GM18873 (cell line): ENCODE results near the gene EEF1A2.

Source experiments
- ATAC-seq: cut with Tn5 transposase; IDR thresholded peaks from one replicate; pipeline ENCODE4 v1.9.1; 2021; ENCODE audit warnings: mild to moderate bottlenecking, moderate library complexity, moderate number of reproducible peaks; ENCODE audit not compliant: unreplicated experiment, low FRiP score

EEF1A2 gene

DNA sequence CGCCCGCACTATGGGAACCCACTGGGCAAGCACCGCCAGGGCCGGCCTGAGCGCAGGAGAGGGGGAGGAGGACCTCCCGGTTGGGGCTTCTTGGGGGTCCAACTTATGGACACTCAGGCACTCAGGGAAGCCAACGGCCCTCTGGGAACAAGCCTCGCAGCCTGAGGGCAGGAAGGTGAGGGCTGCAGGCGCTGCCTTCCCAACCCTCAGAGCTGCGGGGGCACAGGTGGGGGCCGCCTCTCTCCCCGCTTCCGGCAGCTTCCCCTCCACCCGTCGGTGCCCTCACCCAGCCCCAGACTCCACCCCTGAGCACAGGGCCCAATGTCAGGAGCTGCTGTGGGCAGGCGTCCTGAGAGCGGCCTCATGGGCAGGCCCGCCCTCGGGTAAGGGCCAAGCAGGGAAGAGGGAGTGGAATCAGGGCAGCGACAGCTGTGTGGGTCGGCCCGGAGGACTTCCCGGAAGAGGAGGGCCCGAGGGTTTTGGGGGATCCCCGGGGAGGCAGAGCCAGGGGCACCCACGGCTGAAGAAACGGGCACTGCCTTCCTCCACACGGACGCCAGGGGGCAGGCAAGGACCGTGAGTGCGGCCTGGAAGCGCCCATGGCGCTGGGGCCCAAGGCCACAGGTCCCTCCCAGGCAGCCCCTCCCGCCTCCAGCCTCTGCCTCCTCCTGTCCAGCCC, 38.8 kb upstream of the EEF1A2 start:
- ATAC-seq: peak; percentile 85

DNA sequence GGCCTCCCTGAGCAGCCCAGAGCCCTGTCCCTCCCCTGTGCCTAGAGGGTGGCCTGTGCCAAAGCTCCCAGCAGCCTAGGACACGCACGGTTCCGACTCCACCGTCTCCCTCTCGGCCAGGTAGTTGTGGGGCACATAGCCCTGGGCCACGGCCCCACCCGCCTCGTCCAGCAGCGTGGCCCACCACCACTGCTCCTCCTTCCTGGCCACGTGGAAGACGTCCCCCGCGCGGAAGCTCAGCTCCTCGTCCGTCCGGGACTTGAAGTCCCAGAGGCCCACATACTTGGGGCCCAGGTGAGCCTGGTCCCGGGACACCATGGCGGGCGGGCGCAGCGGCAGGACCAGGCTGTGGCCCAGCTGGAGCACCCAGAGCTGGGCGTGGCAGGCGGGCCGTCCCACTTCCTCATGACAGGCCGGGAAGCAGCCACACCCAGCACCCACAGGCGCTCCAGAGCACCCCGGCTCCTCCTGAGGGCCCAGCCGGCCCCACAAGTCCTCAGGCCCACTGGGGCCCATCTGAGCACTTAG, 38.2 kb upstream of the EEF1A2 start, which contains the start of gene PTK6:
PTK6 (minus strand) TSS at position 380 of the 528 bp plus-strand sequence; CDS start at position 318, 62 bp downstream.
- peak; percentile 4 for ATAC-seq

DNA sequence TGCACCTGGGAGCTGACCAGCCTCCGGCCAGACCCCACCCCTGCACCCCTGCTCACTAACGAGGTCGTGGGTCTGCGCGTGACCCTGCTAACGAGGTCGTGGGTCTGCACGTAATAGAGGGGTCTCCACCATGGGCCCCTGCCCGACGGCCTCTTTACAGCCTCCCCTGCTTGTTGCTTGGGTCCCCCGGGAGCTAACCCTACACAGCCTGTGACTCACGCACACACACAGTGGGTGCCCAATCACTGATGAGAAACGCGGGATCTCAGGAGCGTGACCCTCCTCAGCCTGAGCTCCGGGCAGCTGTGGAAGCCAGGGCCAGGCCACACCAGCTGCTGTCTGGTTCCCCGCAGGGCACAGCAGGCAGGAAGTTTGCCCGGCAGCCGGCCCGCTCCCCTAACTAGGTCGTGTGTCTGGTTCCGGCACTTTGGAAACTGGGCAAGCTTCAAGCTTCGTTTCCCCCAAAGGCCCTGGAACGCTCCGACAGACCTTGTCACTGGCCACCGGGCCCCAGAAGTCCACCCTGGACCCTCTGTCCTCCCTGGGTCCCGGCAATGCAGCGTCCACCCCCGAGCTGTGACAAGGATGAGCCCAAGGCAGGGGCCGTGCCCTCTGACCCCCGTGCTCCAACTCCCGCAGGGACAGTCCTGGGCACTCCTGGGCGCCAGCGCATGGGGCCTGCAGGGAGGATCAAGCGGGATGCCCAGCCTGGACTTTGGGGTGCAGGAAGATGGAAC, 37.5 kb upstream of the EEF1A2 start:
- no peak for ATAC-seq

DNA sequence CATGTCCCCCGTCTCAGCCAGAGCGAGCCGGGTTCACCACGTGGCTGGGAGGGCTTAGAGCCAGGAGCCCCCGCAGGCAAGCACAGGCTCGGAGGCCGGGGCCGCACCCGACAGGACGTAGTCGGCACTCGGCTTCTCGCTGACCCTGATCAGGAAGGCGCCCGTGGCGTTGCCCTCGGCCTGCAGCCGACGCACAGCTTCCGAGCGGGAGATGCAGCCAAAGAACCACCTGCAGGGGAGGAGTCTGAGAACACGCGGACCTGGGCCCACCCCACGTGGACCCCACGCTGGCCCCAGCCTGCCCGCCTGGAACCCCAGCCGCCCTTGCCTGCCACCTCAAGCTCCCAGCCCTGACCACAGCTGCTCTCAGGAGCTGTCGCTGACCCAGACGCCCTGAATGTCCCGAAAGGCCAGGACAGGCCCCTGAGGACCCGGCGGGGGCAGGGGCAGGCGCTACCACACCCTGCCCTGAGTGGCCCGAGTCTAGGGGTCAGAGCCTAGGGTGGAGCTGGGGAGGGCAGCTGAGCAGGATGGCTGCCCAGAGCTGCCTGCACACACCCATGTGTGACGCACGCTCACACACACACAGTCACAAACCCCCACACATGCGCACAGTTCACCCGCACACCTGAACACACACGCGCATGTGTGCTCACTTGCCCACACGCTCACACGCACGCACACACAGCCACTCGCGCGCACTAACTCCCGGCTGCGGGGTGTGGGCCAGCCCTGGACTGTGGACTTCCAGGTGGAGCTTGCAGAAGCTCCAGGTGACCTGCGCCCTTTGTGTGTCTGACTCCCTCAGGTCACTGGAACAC, 36.2 kb upstream of the EEF1A2 start:
- ATAC-seq: no peak

DNA sequence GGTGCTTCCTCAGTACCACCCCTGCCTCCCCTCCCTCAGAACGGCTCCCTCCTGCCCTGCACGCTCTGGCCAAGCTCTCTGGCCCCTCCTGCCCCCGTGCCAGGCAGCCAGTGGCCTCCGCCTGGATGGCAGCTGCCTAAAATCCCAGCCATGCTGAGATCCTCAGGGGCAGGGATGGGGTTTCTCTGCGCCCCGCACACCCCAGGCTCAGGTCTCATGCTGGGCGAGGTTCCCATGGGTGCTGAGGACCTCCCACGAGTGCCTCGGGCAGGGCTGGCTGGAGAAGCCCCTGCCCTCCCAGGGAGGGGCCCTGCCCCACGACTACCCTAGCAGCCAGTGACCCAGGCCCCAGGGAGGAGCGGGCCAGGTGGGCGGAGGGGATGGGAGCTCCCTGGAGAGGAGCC, 35.5 kb upstream of the EEF1A2 start:
- ATAC-seq: no peak

DNA sequence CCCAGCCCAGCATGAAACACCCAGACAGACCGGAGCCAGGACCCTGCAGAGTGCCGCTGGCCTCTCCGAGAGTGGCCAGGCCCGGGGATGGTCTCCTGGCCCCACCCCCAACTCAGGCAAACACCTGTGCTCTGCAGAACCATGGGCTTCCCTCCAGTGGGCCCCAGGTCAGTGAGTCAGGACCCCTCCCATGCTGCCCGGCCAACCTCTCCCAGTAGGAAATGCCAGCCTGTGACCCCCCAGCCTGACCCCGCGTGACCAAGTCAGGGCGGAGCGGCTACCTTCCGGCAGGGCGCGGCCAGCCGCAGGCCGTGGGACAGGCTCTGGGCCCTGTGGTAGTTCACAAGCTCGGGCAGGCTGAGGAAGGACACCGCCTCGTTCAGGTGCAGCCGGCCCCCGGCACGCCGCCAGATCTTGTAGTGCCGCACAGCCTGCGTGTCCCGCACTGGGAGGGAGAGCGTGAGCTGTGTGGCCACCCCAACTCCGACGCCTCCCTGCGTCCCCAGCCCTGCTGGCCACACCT, 35.0 kb upstream of the EEF1A2 start:
- no peak for ATAC-seq

DNA sequence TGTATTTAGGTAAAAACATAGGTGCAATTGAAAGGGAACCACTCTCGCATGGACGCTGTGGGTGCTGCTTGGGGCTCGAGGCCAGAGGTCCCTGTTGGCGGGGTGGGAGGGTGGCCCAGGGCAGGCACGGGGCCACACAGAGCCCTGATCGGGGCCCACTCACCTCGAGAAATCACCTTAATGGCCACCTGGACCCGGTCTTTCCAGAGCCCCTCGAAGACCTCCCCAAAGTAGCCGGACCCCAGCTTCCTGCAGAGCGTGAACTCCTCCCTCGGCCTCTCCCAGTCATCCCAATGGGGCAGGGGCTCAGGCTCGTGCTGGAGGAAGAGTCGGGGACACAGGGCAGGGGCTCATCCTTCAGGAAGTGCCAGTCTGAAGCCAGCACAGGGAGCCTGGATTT, 34.5 kb upstream of the EEF1A2 start:
- ATAC-seq: no peak

DNA sequence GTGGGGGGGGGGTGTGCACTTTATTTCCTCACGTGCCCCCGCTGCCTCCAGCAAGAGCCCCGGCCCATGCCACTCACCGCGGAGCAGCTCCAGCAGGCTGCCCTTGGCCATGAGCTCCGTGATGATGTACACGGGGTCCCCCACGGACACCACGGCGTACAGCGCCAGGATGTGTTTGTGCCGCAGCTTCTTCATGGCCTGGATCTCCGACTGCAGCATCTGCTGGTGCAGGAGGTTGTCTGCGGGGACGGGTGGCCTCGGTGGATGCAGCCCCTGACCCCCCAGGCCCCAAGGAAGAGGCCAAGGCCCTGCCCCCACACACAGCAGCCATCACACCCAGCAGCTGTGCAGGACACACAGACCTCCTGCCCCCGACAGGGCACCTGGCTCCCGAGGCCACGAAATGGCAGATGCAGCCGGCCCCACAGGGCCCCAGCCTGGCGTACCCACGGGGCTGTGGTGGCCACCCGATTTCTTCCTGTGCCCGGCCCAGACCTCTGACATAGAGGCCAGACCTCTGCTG, 33.6 kb upstream of the EEF1A2 start:
- no peak for ATAC-seq

DNA sequence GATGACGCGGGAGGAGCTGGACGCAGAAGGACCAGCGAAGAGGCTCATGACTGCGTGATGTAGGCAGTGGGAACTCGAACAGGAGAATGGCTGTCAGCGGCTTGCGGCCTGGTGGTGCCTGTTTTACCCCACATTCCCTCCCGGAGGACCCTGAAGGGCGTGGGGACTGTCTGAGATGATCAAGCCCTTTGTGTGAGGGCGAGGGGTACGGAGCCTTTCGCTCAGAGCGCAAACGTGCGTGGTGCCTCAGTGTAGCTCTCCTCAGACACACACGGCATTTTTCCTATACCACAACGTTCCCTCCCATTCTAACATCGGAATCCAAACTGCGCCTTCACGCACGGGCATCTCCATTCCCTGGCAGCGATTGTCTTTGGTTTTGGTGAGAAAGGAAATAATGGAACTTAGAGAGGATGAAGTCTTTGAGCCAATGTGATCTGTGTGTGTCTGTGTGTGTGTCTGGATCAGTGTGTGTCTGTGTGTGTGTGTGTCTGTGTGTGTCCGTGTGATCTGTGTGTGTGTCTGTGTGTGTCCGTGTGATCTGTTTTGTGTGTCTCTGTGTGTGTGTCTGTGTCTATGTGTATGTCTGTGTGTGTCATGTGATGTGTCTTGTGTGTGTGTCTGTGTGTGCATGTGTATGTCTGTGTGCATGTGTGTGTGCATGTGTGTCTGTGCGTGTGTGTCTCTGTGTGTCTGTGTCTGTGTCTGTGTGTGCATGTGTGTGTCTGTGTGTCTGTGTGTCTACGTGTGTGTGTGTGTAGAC, 33.0 kb upstream of the EEF1A2 start:
- no peak for ATAC-seq

DNA sequence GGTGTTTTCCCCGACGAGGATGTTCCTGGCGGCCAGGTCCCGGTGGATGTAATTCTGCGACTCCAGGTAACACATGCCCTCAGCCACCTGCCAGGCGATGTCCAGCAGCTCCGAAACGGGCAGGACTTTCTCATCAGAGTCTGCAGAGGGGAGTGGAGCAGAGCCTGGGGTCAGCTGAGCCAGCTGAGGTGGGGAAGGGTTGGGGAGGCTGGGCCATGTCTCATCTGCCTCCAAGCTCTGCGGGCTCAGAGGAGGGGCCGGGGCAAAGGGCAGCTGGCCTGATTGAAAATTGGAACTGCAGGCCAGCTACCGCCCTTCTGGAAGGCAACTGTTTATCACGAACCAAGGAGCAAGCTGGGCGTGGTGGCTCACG, 31.9 kb upstream of the EEF1A2 start:
- no peak for ATAC-seq

DNA sequence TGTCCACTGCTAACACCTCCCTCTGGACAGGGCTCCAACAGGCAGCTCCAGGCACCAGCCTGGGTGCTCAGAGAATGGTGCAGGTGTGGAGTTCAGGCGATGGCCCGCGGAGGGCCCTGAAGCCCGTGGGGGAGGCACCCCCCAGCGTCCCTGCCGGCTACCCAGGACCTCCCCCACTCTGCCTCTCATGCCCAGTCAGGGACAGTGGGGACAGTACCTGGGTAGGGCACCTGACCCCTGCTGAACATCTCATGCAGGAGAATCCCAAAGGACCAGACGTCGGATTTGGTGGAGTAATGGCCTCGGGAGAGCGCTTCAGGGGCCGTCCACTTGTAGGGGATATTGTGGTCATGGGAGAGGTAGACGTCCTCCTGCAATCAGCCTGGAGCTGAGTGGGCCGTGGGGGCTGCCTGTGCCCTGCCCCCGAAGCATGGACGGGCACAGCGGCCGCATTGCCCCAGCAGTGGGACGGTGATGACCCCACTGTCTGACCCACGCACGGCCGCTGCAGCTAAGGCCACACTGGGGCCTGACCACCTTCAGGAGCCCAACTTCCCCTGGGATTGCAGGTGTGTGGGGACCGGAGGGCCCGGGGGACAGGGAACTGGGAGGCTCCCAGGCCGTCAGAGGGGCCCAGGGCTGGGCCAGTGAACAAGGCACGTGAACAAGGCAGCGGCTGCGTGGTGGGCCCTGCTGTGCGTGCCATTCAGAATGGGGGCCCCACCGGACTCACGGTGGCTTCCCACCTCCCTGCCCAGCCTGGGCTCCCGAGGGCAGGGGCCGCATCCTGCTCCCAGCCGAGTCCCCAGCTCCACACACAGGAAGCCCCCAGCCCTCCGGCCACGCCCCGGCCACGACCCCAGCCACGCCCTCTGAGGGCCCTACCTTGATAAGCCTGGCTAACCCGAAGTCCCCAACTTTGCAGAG, 31.2 kb upstream of the EEF1A2 start:
- no peak for ATAC-seq

DNA sequence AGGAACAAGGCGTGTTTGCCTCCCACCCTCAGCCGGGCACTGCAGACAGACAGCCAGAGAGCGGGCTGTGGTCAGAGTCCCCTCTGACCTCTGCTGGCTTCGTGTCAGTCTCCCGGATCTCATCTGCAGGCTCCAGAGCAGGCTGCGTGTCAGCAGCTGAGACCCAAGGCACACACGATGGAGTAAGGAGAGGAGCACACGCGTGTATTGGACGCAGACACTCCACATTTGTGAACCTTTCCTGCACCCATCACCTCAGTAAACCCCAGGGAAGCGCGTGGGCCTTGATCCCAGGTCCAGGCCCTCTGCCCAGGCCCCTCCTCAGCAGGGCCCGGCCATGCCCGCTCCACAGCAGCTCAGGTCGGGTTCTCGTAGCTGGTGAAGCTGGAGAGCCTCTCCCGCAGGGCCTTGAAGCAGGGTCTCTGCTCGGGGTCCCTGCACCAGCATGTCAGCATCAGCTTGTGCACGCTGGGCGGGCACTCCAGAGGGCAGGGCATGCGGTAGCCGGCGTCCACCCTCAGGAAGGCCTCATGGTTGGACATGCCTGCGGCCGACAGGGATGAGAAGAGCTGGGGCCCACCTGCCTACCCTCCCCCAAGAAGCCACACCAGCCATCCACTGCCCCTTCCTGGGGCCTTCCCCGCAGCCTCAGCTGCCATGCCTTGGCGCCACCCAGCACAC, 30.4 kb upstream of the EEF1A2 start:
- ATAC-seq: no peak

DNA sequence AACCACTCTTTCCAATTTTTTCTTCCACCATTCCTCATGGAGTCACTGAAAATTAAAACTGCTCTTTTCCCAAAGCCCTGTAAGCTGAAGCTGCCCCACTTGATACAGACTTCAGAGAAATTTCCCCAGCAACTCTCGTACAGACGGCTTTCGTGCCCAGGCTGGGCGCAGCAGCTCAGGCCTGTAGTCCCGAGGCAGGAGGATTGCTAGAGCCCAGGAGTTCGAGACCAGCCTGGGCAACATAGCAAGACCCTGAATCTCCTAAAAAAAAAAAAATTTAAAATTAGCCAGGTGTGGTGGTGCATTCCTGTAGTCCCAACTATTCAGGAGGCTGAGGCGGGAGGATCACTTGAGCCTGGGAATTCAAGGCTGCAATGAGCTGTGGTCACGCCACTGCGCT, 28.3 kb upstream of the EEF1A2 start:
- ATAC-seq: no peak

DNA sequence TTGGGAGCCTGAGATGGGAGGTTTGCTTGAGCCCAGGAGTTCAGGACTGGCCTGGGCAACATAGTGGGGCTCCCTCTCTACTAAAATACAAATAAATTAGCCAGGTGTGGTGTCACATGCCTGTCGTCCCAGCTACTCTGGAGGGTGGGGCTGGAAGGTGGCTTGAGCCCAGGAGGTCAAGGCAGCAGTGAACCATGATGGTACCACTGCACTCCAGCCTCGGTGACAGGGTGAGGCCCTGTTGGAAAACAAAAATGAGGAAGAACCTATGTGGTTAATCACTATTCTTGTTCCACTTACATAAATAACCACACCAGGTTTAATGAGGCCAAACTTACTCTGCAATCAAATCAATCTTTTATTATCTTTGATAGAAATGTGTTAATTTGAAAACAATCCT, 27.1 kb upstream of the EEF1A2 start:
- no peak for ATAC-seq

DNA sequence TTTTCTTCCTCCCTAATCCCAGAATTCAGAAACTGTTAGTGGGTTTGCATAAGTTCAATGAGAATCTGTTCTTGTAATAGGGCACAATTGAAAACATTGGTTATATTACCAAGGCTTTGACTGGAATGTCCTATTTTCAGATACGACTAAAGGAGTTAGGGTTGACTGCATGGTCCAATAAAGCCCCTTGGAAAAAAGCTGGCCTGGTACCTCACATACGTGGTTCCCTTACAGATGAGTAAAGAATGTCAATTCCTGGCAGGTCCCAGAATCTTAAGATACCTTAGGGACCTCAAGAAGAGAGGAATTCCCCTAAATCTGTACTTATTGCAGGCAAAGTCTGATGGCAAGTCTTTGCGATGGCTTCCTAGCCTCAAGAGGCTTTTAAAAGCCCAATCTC, 26.3 kb upstream of the EEF1A2 start:
- no peak for ATAC-seq

DNA sequence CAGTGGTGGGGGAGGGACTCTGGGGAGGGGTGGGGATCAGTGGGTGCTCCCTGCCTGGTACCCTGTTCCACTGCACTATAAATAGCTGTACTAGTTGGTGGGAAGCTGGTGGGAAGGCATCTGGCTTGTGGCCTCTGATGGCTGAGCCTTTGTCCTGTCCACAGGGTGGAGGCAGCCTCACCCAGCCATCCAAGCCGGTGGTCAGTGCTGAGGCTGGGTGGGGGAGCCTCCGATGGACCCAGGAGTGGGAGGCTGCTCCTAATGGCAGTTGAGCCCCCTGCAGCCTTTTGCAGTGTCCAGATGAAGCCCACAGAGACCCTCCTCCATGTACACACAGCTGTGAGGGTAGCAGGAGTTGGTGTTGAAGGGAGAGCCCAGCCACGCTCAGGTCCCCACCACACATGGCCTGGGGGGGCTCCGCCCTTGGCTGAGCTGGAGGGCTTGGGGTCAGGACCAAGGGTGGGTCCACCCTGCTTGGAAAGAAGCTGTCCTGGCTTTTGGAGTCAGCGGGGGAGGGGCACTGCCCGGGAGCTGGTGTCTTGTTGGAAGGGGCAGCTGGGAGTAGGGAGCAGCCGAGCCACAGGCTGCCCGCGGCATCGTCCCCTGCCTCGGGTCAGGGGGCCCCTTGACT, 24.2 kb upstream of the EEF1A2 start:
- no peak for ATAC-seq

DNA sequence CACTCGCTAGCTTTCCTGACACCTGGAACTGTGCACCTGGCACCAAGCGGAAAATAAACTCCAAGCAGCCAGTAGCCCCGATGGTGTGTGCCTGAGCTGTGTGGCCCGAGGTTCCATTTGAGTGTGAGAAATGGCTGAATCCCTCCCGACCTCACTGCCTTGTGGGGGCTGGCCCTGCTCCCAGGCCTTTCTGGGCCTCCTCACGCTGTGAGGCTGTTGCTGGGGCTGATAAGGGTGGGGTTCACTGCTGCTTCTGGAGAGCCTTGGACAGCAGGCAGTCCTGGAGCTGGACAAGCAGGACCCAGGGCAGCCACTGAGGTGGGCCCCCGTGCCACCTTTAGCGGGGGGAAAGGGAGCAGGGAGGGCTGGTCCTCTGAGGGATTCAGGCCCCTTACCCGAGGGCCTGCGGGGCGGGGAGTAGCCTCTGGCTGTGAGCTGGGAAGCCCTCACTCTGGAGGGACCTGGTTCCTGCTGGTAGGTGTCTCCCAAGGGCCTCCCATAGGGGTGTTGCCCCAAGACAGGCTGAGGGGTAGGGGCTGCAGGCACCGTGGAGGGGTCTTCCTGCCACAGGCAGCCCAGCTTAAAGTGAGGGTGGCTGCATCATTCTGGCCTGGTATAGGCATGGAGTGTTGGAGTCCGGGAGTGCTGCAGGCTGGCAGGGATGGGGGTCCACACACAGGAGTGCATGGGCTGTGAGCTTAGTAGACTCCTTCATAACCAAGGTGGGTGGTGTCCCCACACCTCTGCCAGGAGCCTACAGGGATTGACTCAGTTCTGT, 23.4 kb upstream of the EEF1A2 start:
- ATAC-seq: no peak
